NCI-H2227 (cell line): Measurements from ENCODE around the gene SNX33.
"Not testable (repeated sequence)": the region's sequence is repeated elsewhere in the genome, so short reads cannot be mapped to it uniquely, and the experiment has no call there.

ENCODE experiments used
- DNase-seq: peaks from one replicate; lab custom pipeline; 2025; ENCODE audit not compliant: unreplicated experiment; lab: John Stamatoyannopoulos, UW

SNX33 gene

DNA sequence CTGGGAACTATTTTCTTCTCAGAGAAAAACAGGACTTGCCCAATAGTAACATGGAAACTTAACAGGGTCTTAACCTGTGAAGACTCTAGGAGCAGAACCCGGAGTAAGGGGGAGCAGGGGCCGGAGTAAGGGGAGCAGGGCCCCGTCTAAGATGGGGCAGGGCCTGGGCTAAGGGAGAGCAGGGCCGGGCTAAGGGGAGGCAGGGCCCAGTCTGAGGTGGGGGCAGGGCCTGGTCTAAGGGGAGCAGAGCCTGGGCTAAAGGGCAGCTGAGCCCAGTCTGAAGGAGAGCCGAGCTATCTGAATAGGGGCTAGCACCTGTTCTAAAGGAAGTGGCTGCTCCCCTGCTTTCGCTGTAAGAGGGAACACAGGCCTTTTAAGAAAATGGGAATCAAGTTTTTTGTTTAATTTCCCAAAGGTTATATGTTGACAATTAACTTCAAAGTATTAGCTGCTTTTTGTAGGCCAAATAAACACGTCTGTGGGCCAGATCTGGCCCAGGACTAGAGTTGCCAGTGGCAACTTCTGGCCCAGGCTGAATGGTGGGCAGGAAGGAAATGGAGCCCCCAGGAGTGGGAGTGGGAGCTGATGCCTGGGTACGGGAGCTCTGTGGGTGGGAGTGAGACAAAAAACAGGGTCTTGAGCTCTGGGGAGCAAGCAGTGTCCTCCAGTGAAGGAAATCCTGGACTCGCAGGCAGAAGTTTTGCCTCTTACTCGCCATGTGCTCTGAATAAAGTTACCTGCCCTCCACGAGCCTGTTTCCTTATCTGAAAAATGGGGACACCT lies 32.5 kb downstream of the SNX33 start:
- DNase-seq = no peak

DNA sequence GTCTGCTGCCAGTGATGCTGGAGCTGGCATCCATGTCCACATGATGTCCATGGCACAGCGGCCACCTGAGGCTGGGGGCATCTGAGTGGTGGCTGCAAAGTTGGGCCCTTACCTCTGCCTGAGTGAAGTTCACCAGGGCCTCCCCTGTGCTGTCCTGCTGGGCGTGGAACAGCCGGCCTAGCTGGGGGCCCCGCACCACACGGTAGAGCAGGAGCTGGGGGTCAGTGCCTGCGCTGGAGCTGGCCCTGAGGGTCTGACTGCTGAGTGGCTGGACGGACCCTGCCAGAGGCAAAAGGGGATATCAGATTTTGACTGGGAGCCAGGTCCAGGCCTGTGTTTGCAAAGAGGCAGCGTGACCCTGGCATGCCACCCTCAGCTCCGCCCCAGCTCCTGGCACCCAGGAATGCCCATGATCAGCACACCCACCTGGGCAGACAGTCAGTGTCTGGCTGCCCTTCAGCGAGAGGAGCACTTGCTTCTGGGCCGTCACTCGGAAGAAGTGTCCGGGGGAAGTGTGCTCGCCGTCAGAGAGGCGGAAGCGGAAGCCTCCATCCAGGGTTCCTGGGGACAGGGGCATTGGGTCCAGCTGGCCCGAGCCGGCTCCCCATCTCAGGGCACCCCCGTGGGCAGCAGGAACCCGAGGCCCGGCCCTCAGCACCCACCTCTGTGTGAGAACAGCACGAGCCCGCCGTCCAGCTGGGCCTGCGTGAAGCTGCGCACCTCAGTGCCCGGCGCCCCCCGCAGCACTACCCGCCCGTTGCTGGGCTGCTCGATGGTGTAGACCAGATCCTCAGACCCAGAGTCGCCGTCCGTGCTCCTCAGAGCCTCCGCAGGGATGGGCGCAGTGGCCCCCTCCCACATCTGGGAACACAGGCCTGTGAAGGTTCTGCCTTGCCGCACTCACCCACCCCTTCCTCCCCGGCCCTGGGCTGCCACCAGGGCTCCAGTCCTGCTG lies 34.7 kb downstream of the SNX33 start:
- no peak for DNase-seq

DNA sequence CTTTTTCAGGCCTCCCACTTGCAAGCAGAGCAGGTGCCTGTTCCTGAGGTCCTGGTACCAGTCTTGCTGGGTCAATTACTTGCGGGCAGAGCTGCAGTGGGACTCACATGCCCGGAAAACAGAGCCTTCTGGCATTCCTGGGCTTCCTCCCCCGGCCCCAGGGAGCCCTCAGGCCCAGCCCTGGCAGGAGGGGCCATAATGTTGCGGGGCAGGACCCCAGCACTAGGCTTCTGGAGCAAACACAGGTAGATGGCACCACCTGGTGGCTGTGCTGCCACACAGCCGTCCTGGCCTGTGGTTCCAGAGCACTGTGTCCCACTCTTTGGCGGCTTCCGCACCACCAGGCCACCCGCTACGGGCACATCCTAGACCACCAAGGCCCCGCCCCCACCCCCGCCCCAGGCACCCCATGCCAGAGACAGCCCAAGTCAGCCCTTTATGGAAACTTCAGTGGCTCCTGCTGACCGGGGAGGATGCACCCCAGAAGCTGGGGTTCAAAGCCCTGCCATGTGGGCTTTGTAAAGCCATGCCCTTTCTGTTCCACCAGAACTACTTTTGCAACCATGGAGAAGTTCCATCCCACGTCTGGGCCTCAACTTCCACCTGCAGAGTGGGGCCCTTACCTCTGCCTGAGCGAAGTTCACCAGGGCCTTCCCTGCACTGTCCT lies 36.1 kb downstream of the SNX33 start:
- peak; percentile 73 for DNase-seq

DNA sequence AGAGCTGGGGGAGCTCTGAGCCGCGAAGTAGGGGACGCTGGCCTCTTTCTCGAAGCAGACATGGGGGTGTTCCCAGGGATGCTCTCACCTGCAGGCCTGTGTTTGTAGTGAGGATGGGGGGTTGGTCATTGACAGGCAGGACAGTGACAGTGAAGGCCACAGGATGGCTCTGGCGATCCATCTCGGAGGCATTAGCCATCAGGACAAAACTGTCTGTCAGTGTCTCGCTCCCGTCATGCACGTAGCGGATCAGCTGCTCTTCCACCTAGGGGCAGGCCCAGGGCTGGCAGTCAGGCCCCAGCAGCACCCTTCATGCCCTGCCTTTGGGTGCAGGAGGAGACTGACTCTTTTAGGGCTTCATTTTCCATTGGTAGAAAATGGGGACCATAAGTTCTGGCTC lies 36.9 kb downstream of the SNX33 start:
- no peak for DNase-seq

DNA sequence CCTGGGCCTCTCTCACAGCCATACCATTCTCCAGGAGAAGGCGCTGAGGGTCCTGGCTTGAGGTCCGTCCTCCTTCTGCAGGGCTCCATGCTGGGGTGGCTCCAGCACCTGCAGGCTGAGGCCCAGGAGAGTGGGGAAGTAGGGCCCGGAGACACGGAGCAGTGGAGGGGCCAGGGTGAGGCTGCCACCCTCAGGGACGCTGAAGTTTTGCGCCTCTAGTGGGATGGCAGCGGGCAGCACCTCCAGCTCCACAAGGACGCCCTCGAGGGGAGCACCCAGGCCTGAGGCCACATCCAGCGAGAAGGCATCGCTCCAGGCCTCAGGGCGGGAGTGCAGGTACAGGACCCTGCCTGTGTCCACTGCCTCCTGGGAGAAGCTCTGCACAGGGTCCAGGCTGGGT lies 37.5 kb downstream of the SNX33 start:
- no peak for DNase-seq

GRCh38 chr15:75686212-75686642 lies 38.5 kb downstream of the SNX33 start:
- peak; percentile 47 for DNase-seq

- DNase-seq = no peak
Measured at GRCh38 chr15:75687486-75688277, 40.0 kb downstream of the SNX33 start.

DNA sequence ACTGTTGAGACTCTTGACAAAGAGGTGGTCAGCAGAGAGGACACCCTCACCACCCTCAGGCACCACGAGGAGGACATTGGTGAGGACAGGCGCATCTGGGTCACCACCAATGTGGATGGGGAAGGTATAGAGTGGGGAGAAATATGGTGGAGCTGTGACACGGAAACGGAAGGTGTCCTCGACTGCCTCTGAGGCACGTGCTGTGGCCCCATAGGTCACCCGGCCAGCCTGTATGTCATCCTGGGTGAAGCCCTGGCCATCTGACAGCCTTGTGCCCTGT lies 40.5 kb downstream of the SNX33 start:
- DNase-seq = no peak

DNA sequence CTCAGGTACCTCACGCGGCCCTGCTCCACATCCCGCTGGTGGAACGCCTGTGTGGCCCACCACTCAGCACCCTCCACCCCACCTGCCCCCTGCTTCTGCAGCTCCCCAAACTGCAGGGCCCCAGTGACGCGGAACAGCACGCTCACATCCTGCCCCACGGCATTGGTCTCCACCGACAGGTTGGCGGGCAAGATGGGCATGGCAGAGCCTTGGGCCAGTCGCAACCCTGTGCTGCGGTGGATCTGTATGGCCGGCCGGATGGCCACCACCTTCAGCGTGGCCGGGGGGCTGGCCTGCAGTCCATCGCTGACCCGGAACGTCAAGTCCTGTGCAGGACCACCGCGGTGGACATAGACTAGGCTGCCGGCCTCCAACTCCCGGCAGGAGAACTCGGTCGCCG lies 41.1 kb downstream of the SNX33 start:
- DNase-seq = no peak

GRCh38 chr15:75689429-75689828 lies 41.7 kb downstream of the SNX33 start:
- not testable (repeated sequence) for DNase-seq

GRCh38 chr15:75692311-75692710 lies 44.6 kb downstream of the SNX33 start:
- not testable (repeated sequence) for DNase-seq

- DNase-seq = not testable (repeated sequence)
Measured at GRCh38 chr15:75693028-75693427, 45.3 kb downstream of the SNX33 start.

DNA sequence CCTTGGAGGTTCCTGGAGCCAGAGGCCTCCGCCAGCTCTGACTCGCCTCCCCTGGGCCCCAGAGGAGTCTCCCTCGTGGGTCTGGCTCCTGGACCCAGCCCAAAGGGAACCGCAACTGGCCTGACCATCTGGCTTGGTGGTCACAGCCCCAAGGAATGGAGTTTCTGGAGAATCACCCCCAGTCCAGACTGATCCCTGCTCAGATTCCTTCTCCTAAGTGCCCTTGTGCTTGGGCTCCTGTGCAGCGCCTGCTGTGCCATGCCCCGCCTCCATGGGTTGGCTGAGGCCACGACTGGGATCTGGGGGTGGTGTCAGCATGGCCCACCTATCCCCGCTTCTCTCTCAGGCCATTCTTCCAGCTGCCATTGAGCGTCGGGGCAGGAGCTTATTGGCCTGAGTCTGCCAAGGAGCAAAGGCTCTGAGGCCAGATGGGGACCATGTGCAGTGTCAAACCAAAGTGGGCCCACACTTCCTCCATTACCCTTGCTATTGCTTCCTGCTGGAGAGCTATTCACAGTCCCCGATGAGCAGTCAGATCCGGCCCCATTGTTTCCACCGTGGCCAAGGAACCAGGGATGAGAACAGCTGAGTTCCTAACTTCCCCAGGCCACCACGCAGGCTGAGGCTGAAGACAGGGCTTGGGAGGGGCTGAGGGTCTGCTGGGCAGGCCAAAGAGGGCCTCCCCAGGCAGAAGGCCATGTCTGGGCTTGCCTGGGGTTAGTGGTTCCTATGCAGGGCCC lies 46.0 kb downstream of the SNX33 start:
- no peak for DNase-seq

- DNase-seq = no peak
Measured at GRCh38 chr15:75694241-75695182, 46.8 kb downstream of the SNX33 start.

- DNase-seq = no peak
Measured at GRCh38 chr15:75695220-75695619, 47.5 kb downstream of the SNX33 start.

GRCh38 chr15:75695634-75696310 lies 48.1 kb downstream of the SNX33 start:
- no peak for DNase-seq

- no peak for DNase-seq
Measured at GRCh38 chr15:75696311-75696720, 48.6 kb downstream of the SNX33 start.

DNA sequence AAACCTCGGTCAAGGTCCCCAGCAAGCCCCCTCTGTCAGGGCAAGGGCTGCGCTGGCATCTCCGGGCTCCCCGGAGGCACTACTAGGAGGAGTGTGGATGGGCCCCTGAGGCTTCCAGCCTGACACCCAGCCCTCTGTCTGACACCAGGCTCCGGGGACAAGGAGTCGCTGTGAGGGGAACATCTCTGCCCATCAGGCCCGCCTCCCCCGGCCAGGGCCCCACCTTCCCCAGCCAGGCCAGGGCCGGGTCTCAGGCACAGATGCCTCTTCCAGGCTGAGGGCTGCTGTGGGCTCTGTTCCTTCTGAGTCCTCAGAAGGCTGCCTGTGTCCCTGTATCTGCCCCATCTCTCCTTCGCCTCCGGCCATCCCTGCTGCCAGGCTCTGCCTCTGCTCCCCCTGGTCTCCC lies 49.1 kb downstream of the SNX33 start:
- no peak for DNase-seq

GRCh38 chr15:75697523-75697922 lies 49.8 kb downstream of the SNX33 start:
- no peak for DNase-seq
